ENCODE data around the gene UQCR11.
"Not testable (repeated sequence)": the region's sequence is repeated elsewhere in the genome, so short reads cannot be mapped to it uniquely, and the experiment has no call there.

UQCR11 gene

GRCh38 chr19:1644070-1644469 is 38.8 kb upstream of the UQCR11 start:
- Histone ChIP-seq H3K9me3 (no peaks in the 10 kb centered on the region), H3K4me3 (no peak overlapping the region), H3K27me3 (no peaks in the 10 kb centered on the region), H3K27ac (no peak overlapping the region), H3K4me1 (peaks cover 0 to 27% (median 12%) of the 10 kb centered on the region in 4 donors), H3K36me3 (peaks cover 10 to 66% (median 50%) of the 10 kb centered on the region in 3 donors)
- no peak for DNase-seq
- intact Hi-C loops (cut with DNase I; ENCODE audit: low total_unique reads): no loop called here
- TF ChIP-seq CTCF (IDR thresholded peaks at IDR 0.05): no peak

- H3K27me3 ChIP-seq; H3K4me3 ChIP-seq; H3K9me3 ChIP-seq; intact Hi-C loops (cut with DNase I; ENCODE audit: low total_unique reads); H3K27ac ChIP-seq; H3K4me1 ChIP-seq; DNase-seq: not testable (repeated sequence)
- peaks cover 13 to 65% (median 59%) of the 10 kb centered on the region in 3 donors for H3K36me3 ChIP-seq
Measured at GRCh38 chr19:1640893-1641448, 35.7 kb upstream of the UQCR11 start.

GRCh38 chr19:1636325-1637236 is 31.3 kb upstream of the UQCR11 start:
- H3K9me3 ChIP-seq: no peaks in the 10 kb centered on the region
- H3K36me3 ChIP-seq: peaks cover 21 to 66% (median 41%) of the 10 kb centered on the region in 3 donors
- DNase-seq: no peak
- H3K27ac ChIP-seq: no peak overlapping the region
- TF ChIP-seq CTCF (IDR thresholded peaks at IDR 0.05): no peak
- no peaks in the 10 kb centered on the region for H3K27me3 ChIP-seq
- H3K4me1 ChIP-seq: no peaks in the 10 kb centered on the region
- intact Hi-C loops (cut with DNase I; ENCODE audit: low total_unique reads): no loop called here
- H3K4me3 ChIP-seq: no peak overlapping the region

- no peak overlapping the region for H3K4me3 ChIP-seq
- peaks cover 22 to 76% (median 51%) of the 10 kb centered on the region in 3 donors for H3K36me3 ChIP-seq
- H3K9me3 ChIP-seq: no peaks in the 10 kb centered on the region
- H3K27ac ChIP-seq: no peak overlapping the region
- H3K4me1 ChIP-seq: no peaks in the 10 kb centered on the region
- DNase-seq: no peak
- TF ChIP-seq CTCF (IDR thresholded peaks at IDR 0.05): no peak
- H3K27me3 ChIP-seq: no peaks in the 10 kb centered on the region
- intact Hi-C loops (cut with DNase I; ENCODE audit: low total_unique reads): loop anchor here (5.0 kb wide), 1 partner anchor 37 kb away; no protein-coding TSS in a partner anchor
Measured at GRCh38 chr19:1634938-1635243, 29.6 kb upstream of the UQCR11 start.

GRCh38 chr19:1634242-1634937 is 29.1 kb upstream of the UQCR11 start:
- Histone ChIP-seq H3K9me3 (no peaks in the 10 kb centered on the region), H3K4me3 (no peak overlapping the region), H3K27ac (no peak overlapping the region), H3K27me3 (no peaks in the 10 kb centered on the region), H3K36me3 (peaks cover 22 to 81% (median 53%) of the 10 kb centered on the region in 3 donors), H3K4me1 (no peaks in the 10 kb centered on the region)
- no peak for TF ChIP-seq CTCF (IDR thresholded peaks at IDR 0.05)
- DNase-seq: no peak
- intact Hi-C loops (cut with DNase I; ENCODE audit: low total_unique reads): loop anchor here (5.0 kb wide), 1 partner anchor 38 kb away; no protein-coding TSS in a partner anchor

All from tibial artery (tissue), 4 donors.